WTC11 (cell line): ENCODE results near the gene LSM2.

Experiments
- CTCF ChIP-seq: fragments of 200-600 bp; IDR thresholded peaks from 2 replicates; pipeline ENCODE4 v1.8.0; 2022; ENCODE audit warnings: antibody characterized with exemption
- ZNF219 ChIP-seq: sonication (generic); formaldehyde crosslinking; IDR thresholded peaks from 2 replicates; pipeline ENCODE4 v1.8.0; 2023; ENCODE audit warnings: missing genetic modification reagents, mild to moderate bottlenecking, borderline replicate concordance
- ZNF425 ChIP-seq: fragments of 250-450 bp; sonication (Bioruptor Pico); conservative IDR thresholded peaks from 2 replicates; pipeline ENCODE4 v1.9.0; 2021; ENCODE audit warnings: mild to moderate bottlenecking

GRCh38 chr6:31782126-31782855 is 24.5 kb downstream of the LSM2 start:
- no peak for TF ChIP-seq ZNF219
- no peak for TF ChIP-seq CTCF
- no peak for TF ChIP-seq ZNF425
